HCT116 (cell line): ENCODE results near the gene TUNAR. TPM values are rescaled to one million over a fixed set of nuclear protein-coding genes. Genes with fewer than 3 reads are reported as not detected.

Experiments
- ATAC-seq: fragments of 200-7000 bp; cut with Tn5 transposase; 2 replicates; pipeline ENCODE4 v1.9.1; 2020; ENCODE audit warnings: mild to moderate bottlenecking, moderate library complexity
- BruUV-seq: library from RNA; stranded (reverse); fragments of 400-500 nt; replicated peaks from 2 replicates; lab custom pipeline; 2021; lab: Mats Ljungman, UMichigan
- CTCF ChIA-PET: fragments of 300-600 bp; sonication (Branson Sonifier 250); formaldehyde crosslinking; loops from one replicate; lab custom pipeline; 2021; ENCODE audit warnings: antibody characterized with exemption; lab: Charles Lee
- POLR2A ChIA-PET: fragments of 300-600, 350-600 bp; sonication (Branson Sonifier 250); formaldehyde crosslinking; loops from one replicate; lab custom pipeline; 2021; ENCODE audit warnings: antibody characterized with exemption; lab: Charles Lee
- RAD21 ChIA-PET, 2 experiments: fragments of 300-600 bp; sonication (Branson Sonifier 250); formaldehyde crosslinking; loops; one replicate each; lab custom pipeline; 2023; ENCODE audit warnings: low total read pairs in 2 of 2; ENCODE audit not compliant: uncharacterized antibody in 2 of 2, unreplicated experiment in 2 of 2, low non-redundant PET in 1 of 2; lab: Charles Lee
- DNase-seq: peaks from one replicate; pipeline ENCODE4 v3.0.0-alpha.2; 2010; ENCODE audit warnings: low read depth, low spot score
- H2AFZ ChIP-seq: fragments of 200-600 bp; shearing (Covaris generic), sonication (generic); 2 replicates; pipeline ENCODE4 v1.6.1; 2017; ENCODE audit warnings: low read depth, mixed run types, mixed read lengths, antibody characterized with exemption, low read length; ENCODE audit not compliant: poor library complexity, severe bottlenecking
- H3K27ac ChIP-seq: 2 replicates; pipeline ENCODE4 v1.5.1; 2012; ENCODE audit warnings: low read depth, low read length
- H3K27me3 ChIP-seq: fragments of 200-600 bp; sonication (generic); 2 replicates; pipeline ENCODE4 v1.6.1; 2016; ENCODE audit warnings: mixed run types, low read length, mixed read lengths; ENCODE audit not compliant: insufficient read depth
- H3K36me3 ChIP-seq, 2 experiments: fragments of 200-500 bp in 1 of 2; fragments of 200-600 bp in 1 of 2; sonication (Bioruptor generic) in 1 of 2; sonication (generic) in 1 of 2; 2 replicates each; pipeline versions ENCODE4 v1.5.1 to v1.6.1; 2014 to 2016; ENCODE audit warnings: low read length in 2 of 2, inconsistent platforms in 1 of 2, mixed read lengths in 1 of 2, mixed run types in 1 of 2; ENCODE audit not compliant: insufficient read depth in 2 of 2, control insufficient read depth in 1 of 2
- H3K4me1 ChIP-seq, 2 experiments: fragments of 200-600 bp in 1 of 2; sonication (generic) in 1 of 2; 2 replicates each; pipeline versions ENCODE4 v1.5.1 to v1.6.1; 2012 to 2017; ENCODE audit warnings: low read length in 2 of 2, inconsistent platforms in 1 of 2, mild to moderate bottlenecking in 1 of 2, mixed read lengths in 1 of 2, mixed run types in 1 of 2, moderate library complexity in 1 of 2; ENCODE audit not compliant: insufficient read depth in 2 of 2, control insufficient read depth in 1 of 2
- H3K4me2 ChIP-seq: fragments of 200-600 bp; sonication (generic); 2 replicates; pipeline ENCODE4 v1.6.1; 2017; ENCODE audit warnings: mixed run types, low read length, mixed read lengths
- H3K4me3 ChIP-seq, 2 experiments: fragments of 200-600 bp in 1 of 2; sonication (generic) in 1 of 2; replicated peaks in 1 of 2; 2 replicates each; pipeline ENCODE4 v1.5.1; 2011 to 2016; ENCODE audit warnings: low read length in 2 of 2, control low read depth in 1 of 2, low read depth in 1 of 2, mild to moderate bottlenecking in 1 of 2, mixed read lengths in 1 of 2, mixed run types in 1 of 2
- H3K79me2 ChIP-seq: fragments of 200-600 bp; sonication (generic); 2 replicates; pipeline ENCODE4 v1.6.1; 2017; ENCODE audit warnings: mild to moderate bottlenecking, mixed run types, low read length, moderate library complexity, mixed read lengths; ENCODE audit not compliant: insufficient read depth
- H3K9ac ChIP-seq: fragments of 200-600 bp; sonication (generic); 2 replicates; pipeline ENCODE4 v1.6.1; 2016; ENCODE audit warnings: low read length, mixed read lengths
- H3K9me2 ChIP-seq: fragments of 200-600 bp; sonication (generic), shearing (Covaris generic); 2 replicates; pipeline ENCODE4 v1.6.1; 2017; ENCODE audit warnings: mixed run types, mild to moderate bottlenecking, moderate library complexity; ENCODE audit not compliant: insufficient read depth
- H3K9me3 ChIP-seq, 2 experiments: fragments of 200-500 bp in 1 of 2; fragments of 200-600 bp in 1 of 2; sonication (Bioruptor generic) in 1 of 2; sonication (generic) in 1 of 2; 2 replicates each; pipeline ENCODE4 v1.6.1; 2014 to 2017; ENCODE audit warnings: low read length in 2 of 2, mixed read lengths in 2 of 2, inconsistent platforms in 1 of 2, low read depth in 1 of 2, mild to moderate bottlenecking in 1 of 2, mixed run types in 1 of 2, moderate library complexity in 1 of 2; ENCODE audit not compliant: control insufficient read depth in 1 of 2, insufficient read depth in 1 of 2
- H4K20me1 ChIP-seq: fragments of 200-600 bp; sonication (generic), shearing (Covaris generic); 2 replicates; pipeline ENCODE4 v1.6.1; 2017; ENCODE audit warnings: mixed run types, mild to moderate bottlenecking, moderate library complexity; ENCODE audit not compliant: insufficient read depth
- CBX3 ChIP-seq: IDR thresholded peaks from 2 replicates; pipeline ENCODE4 v1.6.1; 2012; ENCODE audit warnings: low read depth
- EGR1 ChIP-seq: IDR thresholded peaks from 2 replicates; pipeline ENCODE4 v1.6.1; 2012; ENCODE audit warnings: low read depth
- ELF1 ChIP-seq: IDR thresholded peaks from 2 replicates; pipeline ENCODE4 v1.6.1; 2012; ENCODE audit warnings: low read depth, borderline replicate concordance
- EZH2 ChIP-seq: fragments of 200-600 bp; sonication (generic); IDR thresholded peaks from 2 replicates; pipeline ENCODE4 v1.6.1; 2017; ENCODE audit warnings: antibody characterized with exemption, mixed run types
- JUND ChIP-seq: IDR thresholded peaks from 2 replicates; pipeline ENCODE4 v1.6.1; 2012
- POLR2AphosphoS5 ChIP-seq: IDR thresholded peaks from 2 replicates; pipeline ENCODE4 v1.6.1; 2011; ENCODE audit warnings: mild to moderate bottlenecking, low read depth, low read length, moderate library complexity
- SP1 ChIP-seq: IDR thresholded peaks from 2 replicates; pipeline ENCODE4 v1.6.1; 2012; ENCODE audit warnings: low read depth
- YY1 ChIP-seq: IDR thresholded peaks from 2 replicates; pipeline ENCODE4 v1.6.1; 2011; ENCODE audit warnings: low read length, low read depth, moderate library complexity, mild to moderate bottlenecking; ENCODE audit not compliant: insufficient replicate concordance; ENCODE audit errors: extremely low read depth
- ZFX ChIP-seq: fragments of 450-650 bp; IDR thresholded peaks from 2 replicates; pipeline ENCODE4 v1.6.1; 2017
- intact Hi-C: fragments of 100-400 bp; cut with micrococcal nuclease; formaldehyde crosslinking; loops from 2 replicates; pipeline ENCODE4 v1.10.0; 2022
- total RNA-seq: library from RNA; stranded (reverse); gene quantifications from one replicate; pipeline ENCODE4 v1.2.1, GENCODE V29; 2021; ENCODE audit not compliant: unreplicated experiment
- TF ChIP-seq, protein P1 (sequence below), 3 experiments: fragments of 200-600 bp in 1 of 3; sonication (generic) in 1 of 3; IDR thresholded peaks in 2 of 3; conservative IDR thresholded peaks in 1 of 3; 2 replicates each; pipeline ENCODE4 v1.5.1; 2012 to 2017; ENCODE audit warnings: low read depth in 2 of 3, low read length in 2 of 3, antibody characterized with exemption in 1 of 3, borderline replicate concordance in 1 of 3, control low read depth in 1 of 3, mild to moderate bottlenecking in 1 of 3, mixed read lengths in 1 of 3, mixed run types in 1 of 3, moderate library complexity in 1 of 3; ENCODE audit not compliant: insufficient read depth in 1 of 3

TUNAR gene
- total RNA-seq, 1 experiment from 2014 or later, result not detected

DNA sequence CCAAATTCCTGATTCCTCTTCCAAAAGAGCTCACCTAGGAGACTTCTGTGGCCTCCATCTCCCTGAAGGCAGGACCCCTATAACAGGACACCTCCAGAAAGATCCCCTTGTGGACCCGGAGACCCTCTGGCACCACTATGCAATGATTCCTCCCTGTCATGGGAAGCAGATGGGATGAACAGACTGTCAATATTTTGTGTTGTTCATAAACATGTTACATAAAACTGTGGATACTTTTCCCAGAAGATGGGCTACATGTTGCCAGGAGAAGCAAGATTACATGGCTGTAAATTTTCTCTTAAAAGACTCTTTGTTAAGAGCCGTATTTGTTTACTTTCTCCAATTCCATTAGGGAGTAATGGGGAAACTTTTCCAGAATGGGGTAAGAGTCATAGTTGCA lies 52.1 kb downstream of the TUNAR start (continued):
- TF ChIP-seq YY1, result no peak

DNA sequence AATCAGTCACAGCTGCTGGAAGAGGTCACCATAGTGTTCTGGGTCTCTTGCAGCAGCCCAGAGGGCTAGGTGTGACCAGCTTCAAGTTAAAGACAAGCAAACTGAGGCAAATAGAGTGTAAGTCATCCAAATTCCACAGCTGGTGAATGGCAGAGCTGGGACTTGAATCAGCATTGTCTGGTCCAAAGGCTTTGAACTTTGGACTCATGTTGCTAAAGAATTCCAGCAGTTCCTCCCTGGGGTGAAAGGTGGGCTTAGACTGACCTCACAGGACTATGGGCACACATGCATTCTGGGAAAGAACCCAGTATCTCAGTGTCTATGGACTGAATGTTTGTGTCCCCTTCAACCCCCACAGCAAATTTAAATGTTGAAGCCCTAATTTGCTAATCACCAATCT lies 54.8 kb downstream of the TUNAR start:
- peaks cover 35% of the 10 kb centered on the region for H3K27me3 ChIP-seq
- no peak overlapping the region for H3K4me3 ChIP-seq
- intact Hi-C loops, result no loop called here
- no peaks in the 10 kb centered on the region for H3K9me2 ChIP-seq
- no peak overlapping the region for H2AFZ ChIP-seq
- no TSS peak for BruUV-seq
- DNase-seq, result no peak
- no peaks in the 10 kb centered on the region for H3K36me3 ChIP-seq
- TF ChIP-seq CBX3 (no peak), ELF1 (no peak), YY1 (no peak), SP1 (no peak), EGR1 (no peak), POLR2AphosphoS5 (no peak), JUND (no peak), EZH2 (no peak), ZFX (no peak)
- TF ChIP-seq, protein P1, sequence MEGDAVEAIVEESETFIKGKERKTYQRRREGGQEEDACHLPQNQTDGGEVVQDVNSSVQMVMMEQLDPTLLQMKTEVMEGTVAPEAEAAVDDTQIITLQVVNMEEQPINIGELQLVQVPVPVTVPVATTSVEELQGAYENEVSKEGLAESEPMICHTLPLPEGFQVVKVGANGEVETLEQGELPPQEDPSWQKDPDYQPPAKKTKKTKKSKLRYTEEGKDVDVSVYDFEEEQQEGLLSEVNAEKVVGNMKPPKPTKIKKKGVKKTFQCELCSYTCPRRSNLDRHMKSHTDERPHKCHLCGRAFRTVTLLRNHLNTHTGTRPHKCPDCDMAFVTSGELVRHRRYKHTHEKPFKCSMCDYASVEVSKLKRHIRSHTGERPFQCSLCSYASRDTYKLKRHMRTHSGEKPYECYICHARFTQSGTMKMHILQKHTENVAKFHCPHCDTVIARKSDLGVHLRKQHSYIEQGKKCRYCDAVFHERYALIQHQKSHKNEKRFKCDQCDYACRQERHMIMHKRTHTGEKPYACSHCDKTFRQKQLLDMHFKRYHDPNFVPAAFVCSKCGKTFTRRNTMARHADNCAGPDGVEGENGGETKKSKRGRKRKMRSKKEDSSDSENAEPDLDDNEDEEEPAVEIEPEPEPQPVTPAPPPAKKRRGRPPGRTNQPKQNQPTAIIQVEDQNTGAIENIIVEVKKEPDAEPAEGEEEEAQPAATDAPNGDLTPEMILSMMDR (IDR thresholded peaks at IDR 0.05 in 2 of 3, conservative IDR thresholded peaks at IDR 0.05 in 1 of 3; ENCODE audit: borderline replicate concordance in 1 of 3, insufficient read depth in 1 of 3, low read depth in 2 of 3, low read length in 2 of 3), result no peak
- TF ChIP-seq, all 23 proteins: peak for 0
- H3K79me2 ChIP-seq, result no peaks in the 10 kb centered on the region
- no peaks in the 10 kb centered on the region for H3K4me1 ChIP-seq
- no peaks in the 10 kb centered on the region for H4K20me1 ChIP-seq
- H3K9ac ChIP-seq, result no peak overlapping the region
- no peak overlapping the region for H3K4me2 ChIP-seq
- CTCF ChIA-PET, result no interaction called here
- H3K9me3 ChIP-seq, result no peaks in the 10 kb centered on the region
- no peak overlapping the region for H3K27ac ChIP-seq
- ATAC-seq, result no peak
- RAD21 ChIA-PET, result no interaction called here
- POLR2A ChIA-PET, result no interaction called here
